Hair follicle dermal papilla cell (primary cell): ENCODE data around the gene UQCRQ. TPM values are rescaled to one million over a fixed set of nuclear protein-coding genes. Genes with fewer than 3 reads are reported as not detected.

Experiments
- small RNA-seq: library from RNA; depleted of rRNA; stranded (forward); fragments of <200 nt; gene quantifications from one replicate; pipeline ENCODE3, GENCODE V24; 2012
- total RNA-seq: library from RNA; depleted of rRNA; stranded (reverse); fragments of >200 nt; gene quantifications from 2 replicates; pipeline ENCODE4 v1.2.3, GENCODE V29; 2012

The UQCRQ gene
- 44.1 and 45.8 TPM in 2 replicates for total RNA-seq

GRCh38 chr5:132866342-132867045 lies at the start of gene UQCRQ, which contains the start of gene GDF9:
TSS of gene UQCRQ (plus strand) at chr5:132866642. CDS start at chr5:132866882, 240 bp downstream.
TSS of gene GDF9 (minus strand) at chr5:132866469. CDS start at chr5:132864533, 1,936 bp downstream.

GRCh38 chr5:132830436-132831094 lies 35.9 kb upstream of the UQCRQ start, which contains the start of gene SHROOM1:
TSS of gene SHROOM1 (minus strand) at chr5:132830647. CDS start at chr5:132826140, 4,507 bp downstream.

GRCh38 chr5:132873119-132873929 lies 6.9 kb downstream of the UQCRQ start, which contains the start of gene LEAP2:
TSS of gene LEAP2 (plus strand) at chr5:132873668. CDS start at chr5:132873695, 27 bp downstream.

Small RNA genes within 50 kb of the gene (small RNA-seq; reads per million reads assigned to genes)
- gene RNA5SP192, result not detected

Other genes with a start within 250 kb of the UQCRQ start
- gene IL13, start 208.5 kb upstream of the UQCRQ start, total RNA-seq, result 0.16 and 0.24 TPM in 2 replicates
- not detected in 2 replicates for gene IL4, start 192.7 kb upstream of the UQCRQ start, total RNA-seq
- gene KIF3A, start 129.1 kb upstream of the UQCRQ start, total RNA-seq, result 8.1 and 9.7 TPM in 2 replicates
- not detected in 2 replicates for gene CCNI2, start 119.2 kb upstream of the UQCRQ start, total RNA-seq
- 58.5 and 65.4 TPM in 2 replicates for gene SEPTIN8, start 89.4 kb upstream of the UQCRQ start, total RNA-seq
- under 0.01 TPM in 1 of 2 replicates, not detected in the other for gene SOWAHA, start 53.3 kb upstream of the UQCRQ start, total RNA-seq
- gene SHROOM1, start 36.0 kb upstream of the UQCRQ start, total RNA-seq, result 12.8 and 14.7 TPM in 2 replicates
- 0.12 and 0.16 TPM in 2 replicates for gene GDF9, start 173 bp upstream of the UQCRQ start, total RNA-seq
- gene LEAP2, start 7.0 kb downstream of the UQCRQ start, total RNA-seq, result 0.12 and 0.16 TPM in 2 replicates
- gene AFF4, start 97.0 kb downstream of the UQCRQ start, total RNA-seq, result 78.8 and 82.4 TPM in 2 replicates
- gene ZCCHC10, start 159.9 kb downstream of the UQCRQ start, total RNA-seq, result 9.4 and 10.2 TPM in 2 replicates
- 91.7 and 98.3 TPM in 2 replicates for gene HSPA4, start 185.4 kb downstream of the UQCRQ start, total RNA-seq